IPS-20b (cell line): ENCODE data around the gene DNAH8.

Source experiments
- H3K27ac ChIP-seq: one replicate; pipeline ENCODE4 v1.5.1; 2013; ENCODE audit warnings: low read length
- H3K27me3 ChIP-seq: 2 replicates; pipeline ENCODE4 v1.6.1; 2013; ENCODE audit warnings: mild to moderate bottlenecking, low read length, inconsistent platforms; ENCODE audit not compliant: insufficient read depth
- H3K36me3 ChIP-seq: 2 replicates; pipeline ENCODE4 v1.6.1; 2013; ENCODE audit warnings: low read depth, mild to moderate bottlenecking, inconsistent platforms, low read length, moderate library complexity; ENCODE audit not compliant: insufficient read depth
- H3K4me1 ChIP-seq: 2 replicates; pipeline ENCODE4 v1.6.1; 2013; ENCODE audit warnings: mild to moderate bottlenecking, control low read depth, inconsistent platforms, low read length, moderate library complexity; ENCODE audit not compliant: insufficient read depth
- H3K4me3 ChIP-seq: 2 replicates; pipeline ENCODE4 v1.5.1; 2013; ENCODE audit warnings: mild to moderate bottlenecking, low read length, inconsistent platforms
- H3K9ac ChIP-seq: 2 replicates; pipeline ENCODE4 v1.6.1; 2013; ENCODE audit warnings: low read depth, mild to moderate bottlenecking, inconsistent platforms, low read length, moderate library complexity
- H3K9me3 ChIP-seq: 2 replicates; pipeline ENCODE4 v1.6.1; 2013; ENCODE audit warnings: mild to moderate bottlenecking, low read depth, low read length, inconsistent platforms; ENCODE audit not compliant: insufficient read depth

The DNAH8 gene

GRCh38 chr6:39040080-39040673 lies 325.1 kb downstream of the DNAH8 start:
- H3K4me1 ChIP-seq, result 0 out of 2 replicates have a peak, but pooled peaks cover 5% of the 10 kb centered on the region
- no peak overlapping the region for H3K27ac ChIP-seq
- peaks cover 37% of the 10 kb centered on the region for H3K27me3 ChIP-seq
- no peak overlapping the region for H3K4me3 ChIP-seq
- H3K36me3 ChIP-seq, result no peaks in the 10 kb centered on the region
- no peaks in the 10 kb centered on the region for H3K9me3 ChIP-seq
- H3K9ac ChIP-seq, result no peak overlapping the region

GRCh38 chr6:39041072-39041471 lies 326.0 kb downstream of the DNAH8 start:
- Histone ChIP-seq H3K9ac (no peak overlapping the region), H3K9me3 (no peaks in the 10 kb centered on the region), H3K27ac (no peak overlapping the region), H3K4me3 (no peak overlapping the region), H3K4me1 (0 out of 2 replicates have a peak, but pooled peaks cover 5% of the 10 kb centered on the region), H3K36me3 (no peaks in the 10 kb centered on the region), H3K27me3 (peaks cover 28% of the 10 kb centered on the region)

- H3K36me3 ChIP-seq, result no peaks in the 10 kb centered on the region
- H3K27me3 ChIP-seq, result peaks cover 34% of the 10 kb centered on the region
- H3K9ac ChIP-seq, result no peak overlapping the region
- no peak overlapping the region for H3K27ac ChIP-seq
- H3K4me1 ChIP-seq, result no peaks in the 10 kb centered on the region
- no peak overlapping the region for H3K4me3 ChIP-seq
- no peaks in the 10 kb centered on the region for H3K9me3 ChIP-seq
Observed at GRCh38 chr6:39043776-39044175, 328.7 kb downstream of the DNAH8 start.

GRCh38 chr6:39044181-39044580 lies 329.1 kb downstream of the DNAH8 start:
- H3K36me3 ChIP-seq, result no peaks in the 10 kb centered on the region
- H3K4me1 ChIP-seq, result no peaks in the 10 kb centered on the region
- H3K27ac ChIP-seq, result no peak overlapping the region
- no peak overlapping the region for H3K9ac ChIP-seq
- H3K27me3 ChIP-seq, result peaks cover 34% of the 10 kb centered on the region
- no peaks in the 10 kb centered on the region for H3K9me3 ChIP-seq
- no peak overlapping the region for H3K4me3 ChIP-seq

GRCh38 chr6:39047434-39048327 lies 332.6 kb downstream of the DNAH8 start:
- H3K27me3 ChIP-seq, result peaks cover 59% of the 10 kb centered on the region
- no peak overlapping the region for H3K27ac ChIP-seq
- H3K36me3 ChIP-seq, result no peaks in the 10 kb centered on the region
- peak overlapping the region; percentile 77 for H3K4me3 ChIP-seq
- no peaks in the 10 kb centered on the region for H3K9me3 ChIP-seq
- 0 out of 2 replicates have a peak overlapping the region, but pooled peaks have one; percentile 15 for H3K9ac ChIP-seq
- no peaks in the 10 kb centered on the region for H3K4me1 ChIP-seq

- no peak within 1 kb of the TSS for H3K27ac ChIP-seq
- H3K9ac ChIP-seq, result peak within 1 kb of the TSS; percentile 73; the same call in 1 of the 2 replicates
Observed at GRCh38 chr6:39048481-39049399, 333.6 kb downstream of the DNAH8 start, which contains the start of gene GLP1R. Gene GLP1R (plus strand): TSS chr6:39048781. CDS start chr6:39048841, 60 bp downstream.

GRCh38 chr6:39049575-39050283 lies 334.6 kb downstream of the DNAH8 start:
- Histone ChIP-seq H3K4me3 (peak overlapping the region; percentile 77; the same call in 1 of the 2 replicates), H3K27ac (no peak overlapping the region), H3K36me3 (no peaks in the 10 kb centered on the region), H3K27me3 (peaks cover 59% of the 10 kb centered on the region), H3K9ac (no peak overlapping the region), H3K9me3 (no peaks in the 10 kb centered on the region), H3K4me1 (no peaks in the 10 kb centered on the region; the same call in 1 of the 2 replicates)

More at GRCh38 chr6:39048481-39049399, 333.6 kb downstream of the DNAH8 start, which contains the start of gene GLP1R:
- no peaks in the 10 kb centered on the region for H3K36me3 ChIP-seq
- no peaks in the 10 kb centered on the region for H3K4me1 ChIP-seq
- H3K27me3 ChIP-seq, result peaks cover 59% of the 10 kb centered on the region
- no peaks in the 10 kb centered on the region for H3K9me3 ChIP-seq
- H3K4me3 ChIP-seq, result peak within 1 kb of the TSS; percentile 77

GRCh38 chr6:39050453-39051112 lies 335.5 kb downstream of the DNAH8 start:
- Histone ChIP-seq H3K27ac (no peak overlapping the region), H3K4me1 (no peaks in the 10 kb centered on the region; the same call in 1 of the 2 replicates), H3K4me3 (no peak overlapping the region), H3K27me3 (peaks cover 59% of the 10 kb centered on the region), H3K9ac (no peak overlapping the region), H3K36me3 (no peaks in the 10 kb centered on the region), H3K9me3 (no peaks in the 10 kb centered on the region)

GRCh38 chr6:39051399-39052122 lies 336.4 kb downstream of the DNAH8 start:
- H3K9me3 ChIP-seq, result no peaks in the 10 kb centered on the region
- no peak overlapping the region for H3K27ac ChIP-seq
- peaks cover 55% of the 10 kb centered on the region for H3K27me3 ChIP-seq
- no peak overlapping the region for H3K4me3 ChIP-seq
- no peaks in the 10 kb centered on the region for H3K36me3 ChIP-seq
- H3K4me1 ChIP-seq, result no peaks in the 10 kb centered on the region; the same call in 1 of the 2 replicates
- no peak overlapping the region for H3K9ac ChIP-seq
